GM10266 (cell line): ENCODE data around the gene ADA.

Experiments used
- DNase-seq: peaks from one replicate; pipeline ENCODE4 v3.0.0; 2012; ENCODE audit errors: extremely low spot score
- TF ChIP-seq, protein P1 (sequence below): IDR thresholded peaks from 2 replicates; pipeline ENCODE4 v1.5.1; 2012; ENCODE audit warnings: mild to moderate bottlenecking, low read depth; ENCODE audit not compliant: control insufficient read depth, insufficient read depth; ENCODE audit errors: missing control alignments

Gene ADA

DNA sequence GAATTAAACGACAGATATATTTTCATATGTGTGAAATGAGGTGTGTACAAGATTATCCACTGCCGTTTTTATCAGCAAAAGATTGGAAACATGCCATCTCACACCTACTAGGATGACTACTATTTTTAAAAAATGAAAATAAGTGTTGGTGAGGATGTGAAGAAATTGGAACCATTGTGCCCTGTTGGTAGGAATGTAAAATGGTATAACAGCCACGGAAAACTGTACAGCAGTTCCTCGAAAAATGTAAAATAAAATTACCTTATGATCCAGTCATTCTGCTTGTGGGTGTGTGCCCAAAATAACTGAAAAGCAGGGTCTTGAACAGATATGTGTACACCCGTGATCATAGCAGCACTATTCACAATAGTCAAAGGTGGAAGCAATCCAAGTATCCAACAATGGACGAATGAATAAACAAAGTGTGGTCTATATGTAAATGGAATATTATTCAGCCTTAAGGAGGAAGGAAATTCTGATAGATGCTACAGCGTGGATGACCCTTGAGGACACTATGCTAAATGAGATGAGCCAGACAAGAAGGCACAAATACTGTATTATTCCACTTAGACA is 36.6 kb upstream of the ADA start:
- TF ChIP-seq, protein P1, sequence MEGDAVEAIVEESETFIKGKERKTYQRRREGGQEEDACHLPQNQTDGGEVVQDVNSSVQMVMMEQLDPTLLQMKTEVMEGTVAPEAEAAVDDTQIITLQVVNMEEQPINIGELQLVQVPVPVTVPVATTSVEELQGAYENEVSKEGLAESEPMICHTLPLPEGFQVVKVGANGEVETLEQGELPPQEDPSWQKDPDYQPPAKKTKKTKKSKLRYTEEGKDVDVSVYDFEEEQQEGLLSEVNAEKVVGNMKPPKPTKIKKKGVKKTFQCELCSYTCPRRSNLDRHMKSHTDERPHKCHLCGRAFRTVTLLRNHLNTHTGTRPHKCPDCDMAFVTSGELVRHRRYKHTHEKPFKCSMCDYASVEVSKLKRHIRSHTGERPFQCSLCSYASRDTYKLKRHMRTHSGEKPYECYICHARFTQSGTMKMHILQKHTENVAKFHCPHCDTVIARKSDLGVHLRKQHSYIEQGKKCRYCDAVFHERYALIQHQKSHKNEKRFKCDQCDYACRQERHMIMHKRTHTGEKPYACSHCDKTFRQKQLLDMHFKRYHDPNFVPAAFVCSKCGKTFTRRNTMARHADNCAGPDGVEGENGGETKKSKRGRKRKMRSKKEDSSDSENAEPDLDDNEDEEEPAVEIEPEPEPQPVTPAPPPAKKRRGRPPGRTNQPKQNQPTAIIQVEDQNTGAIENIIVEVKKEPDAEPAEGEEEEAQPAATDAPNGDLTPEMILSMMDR = no peak
- DNase-seq = no peak

- TF ChIP-seq, protein P1 = no peak
These were observed 35.4 kb upstream of the ADA start for GRCh38 chr20:44686934-44687333.

DNA sequence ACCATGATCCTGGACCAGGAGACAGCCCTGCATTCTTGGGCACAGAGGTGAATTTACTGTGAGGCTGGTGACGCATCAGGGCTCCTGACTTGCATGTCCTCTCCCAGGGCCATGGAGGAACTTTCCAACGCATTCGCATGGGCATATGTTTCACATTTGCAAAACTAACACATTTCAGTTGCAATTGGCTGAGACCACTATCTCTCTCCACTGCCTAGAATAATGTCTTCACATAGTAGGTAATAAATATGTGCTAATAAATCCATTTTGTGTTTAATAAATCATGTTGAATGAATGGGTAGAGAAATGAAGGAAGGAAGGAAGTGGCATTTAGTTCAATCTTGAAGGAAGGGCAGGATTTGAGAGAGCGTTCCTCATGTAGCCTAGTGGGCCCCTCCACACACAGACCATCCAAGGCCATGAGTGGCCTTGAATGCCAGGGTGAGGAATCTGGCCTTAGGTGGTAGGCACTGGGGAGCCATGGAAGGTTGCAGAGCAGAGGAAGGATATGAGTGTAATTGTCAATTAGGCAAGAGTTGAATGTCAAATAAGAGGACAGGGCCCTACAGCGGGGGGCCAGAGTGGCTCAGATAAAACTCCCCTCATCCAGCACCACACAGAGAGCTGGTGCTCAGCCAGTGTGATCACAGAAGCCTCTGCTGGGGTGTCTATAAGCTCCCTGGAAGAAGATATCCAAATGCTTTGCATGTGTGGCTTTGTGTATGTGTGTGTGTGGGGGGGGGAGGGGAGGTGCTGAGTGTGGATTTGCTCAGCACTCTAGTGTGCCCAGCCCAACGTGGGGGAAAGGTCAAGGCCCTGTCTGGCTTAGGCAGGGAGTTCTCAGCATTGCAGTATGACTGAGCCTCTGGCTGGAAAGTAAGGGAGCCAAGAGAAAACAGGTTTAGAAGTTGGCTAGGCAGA is 32.8 kb upstream of the ADA start:
- TF ChIP-seq, protein P1 = no peak
- no peak for DNase-seq

More at GRCh38 chr20:44686934-44687333, 35.4 kb upstream of the ADA start:
- DNase-seq = no peak

GRCh38 chr20:44683263-44684046 is 32.0 kb upstream of the ADA start:
- TF ChIP-seq, protein P1 = peak; percentile 85
- peak; percentile 84 for DNase-seq

DNA sequence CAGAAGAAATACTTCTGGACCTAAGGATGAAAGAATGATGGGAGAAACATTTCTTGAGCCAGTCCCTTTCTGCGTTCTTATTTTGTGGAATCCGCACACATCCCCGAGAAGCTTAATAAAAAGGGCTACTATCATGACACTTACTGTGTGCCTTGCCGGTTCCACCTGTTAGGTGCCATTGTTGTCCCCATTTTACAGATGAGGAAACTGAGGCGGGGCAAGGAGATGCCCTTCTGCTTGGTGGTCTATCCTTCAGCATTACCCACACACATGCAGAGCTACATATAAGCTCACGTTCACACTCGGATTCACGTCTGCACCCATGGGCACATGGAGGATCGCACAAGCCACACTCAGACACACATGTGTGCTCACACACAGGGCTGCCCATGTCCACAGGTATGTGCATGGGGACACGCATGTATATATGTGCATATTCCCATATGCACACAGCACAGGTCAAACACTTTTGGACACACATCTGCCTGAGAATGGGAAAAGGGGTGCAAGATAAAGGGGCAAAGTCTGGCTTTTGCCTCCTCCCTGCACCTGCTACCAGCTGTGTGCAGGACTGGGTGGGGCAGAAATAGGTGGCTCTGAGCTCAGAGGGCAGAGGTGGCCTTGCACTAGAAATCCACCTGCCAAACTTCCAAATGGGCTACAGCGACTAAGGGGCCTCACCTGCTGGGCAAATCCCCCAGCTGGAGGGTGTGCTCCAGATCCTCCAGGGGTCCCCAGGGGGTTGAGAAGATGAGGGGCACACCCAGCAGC is 30.5 kb upstream of the ADA start:
- TF ChIP-seq, protein P1 = no peak
- DNase-seq = no peak

GRCh38 chr20:44678990-44679611 is 27.6 kb upstream of the ADA start:
- DNase-seq = no peak
- TF ChIP-seq, protein P1 = no peak
